Measurements from ENCODE around the gene SLA2.

DNA sequence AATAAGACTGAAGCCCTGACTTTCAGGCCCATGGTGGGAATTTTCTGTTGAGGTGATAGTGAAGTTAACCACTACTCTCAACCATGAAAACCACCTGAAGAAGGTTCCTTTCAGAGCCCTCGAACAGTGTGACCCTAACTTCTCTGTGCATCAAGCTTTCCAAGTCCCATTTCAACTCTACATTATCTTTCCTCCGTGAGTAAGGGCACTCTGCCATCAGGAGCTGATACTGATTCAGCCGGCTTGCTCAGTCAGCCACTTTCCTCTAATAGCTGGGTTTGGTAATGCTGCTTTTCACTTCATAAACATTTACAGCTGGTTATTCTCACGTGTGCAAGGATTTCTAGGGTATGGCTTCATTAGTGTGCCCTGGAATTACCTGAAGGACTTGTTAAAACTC is 10.7 kb upstream of the SLA2 start:
- TF ChIP-seq, protein P1, sequence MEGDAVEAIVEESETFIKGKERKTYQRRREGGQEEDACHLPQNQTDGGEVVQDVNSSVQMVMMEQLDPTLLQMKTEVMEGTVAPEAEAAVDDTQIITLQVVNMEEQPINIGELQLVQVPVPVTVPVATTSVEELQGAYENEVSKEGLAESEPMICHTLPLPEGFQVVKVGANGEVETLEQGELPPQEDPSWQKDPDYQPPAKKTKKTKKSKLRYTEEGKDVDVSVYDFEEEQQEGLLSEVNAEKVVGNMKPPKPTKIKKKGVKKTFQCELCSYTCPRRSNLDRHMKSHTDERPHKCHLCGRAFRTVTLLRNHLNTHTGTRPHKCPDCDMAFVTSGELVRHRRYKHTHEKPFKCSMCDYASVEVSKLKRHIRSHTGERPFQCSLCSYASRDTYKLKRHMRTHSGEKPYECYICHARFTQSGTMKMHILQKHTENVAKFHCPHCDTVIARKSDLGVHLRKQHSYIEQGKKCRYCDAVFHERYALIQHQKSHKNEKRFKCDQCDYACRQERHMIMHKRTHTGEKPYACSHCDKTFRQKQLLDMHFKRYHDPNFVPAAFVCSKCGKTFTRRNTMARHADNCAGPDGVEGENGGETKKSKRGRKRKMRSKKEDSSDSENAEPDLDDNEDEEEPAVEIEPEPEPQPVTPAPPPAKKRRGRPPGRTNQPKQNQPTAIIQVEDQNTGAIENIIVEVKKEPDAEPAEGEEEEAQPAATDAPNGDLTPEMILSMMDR (IDR thresholded peaks at IDR 0.05) = no peak
- TF ChIP-seq POLR2A (IDR thresholded peaks at IDR 0.05) = no peak
